Mammary epithelial cell (primary cell): Measurements from ENCODE around the gene THADA.

Experiments used
- EZH2 ChIP-seq: IDR thresholded peaks from 2 replicates; pipeline ENCODE4 v1.6.1; 2012; ENCODE audit warnings: low read length, inconsistent platforms, borderline replicate concordance
- TF ChIP-seq, protein P1 (sequence below), 2 donors: IDR thresholded peaks in 1 of 2; conservative IDR thresholded peaks in 1 of 2; 2 replicates each; pipeline ENCODE4 v1.5.1; 2011 to 2012; ENCODE audit warnings: inconsistent platforms in 2 of 2, low read length in 2 of 2, mild to moderate bottlenecking in 2 of 2, control low read depth in 1 of 2, low read depth in 1 of 2; ENCODE audit not compliant: insufficient read depth in 1 of 2; ENCODE audit errors: extremely low read depth in 1 of 2

DNA sequence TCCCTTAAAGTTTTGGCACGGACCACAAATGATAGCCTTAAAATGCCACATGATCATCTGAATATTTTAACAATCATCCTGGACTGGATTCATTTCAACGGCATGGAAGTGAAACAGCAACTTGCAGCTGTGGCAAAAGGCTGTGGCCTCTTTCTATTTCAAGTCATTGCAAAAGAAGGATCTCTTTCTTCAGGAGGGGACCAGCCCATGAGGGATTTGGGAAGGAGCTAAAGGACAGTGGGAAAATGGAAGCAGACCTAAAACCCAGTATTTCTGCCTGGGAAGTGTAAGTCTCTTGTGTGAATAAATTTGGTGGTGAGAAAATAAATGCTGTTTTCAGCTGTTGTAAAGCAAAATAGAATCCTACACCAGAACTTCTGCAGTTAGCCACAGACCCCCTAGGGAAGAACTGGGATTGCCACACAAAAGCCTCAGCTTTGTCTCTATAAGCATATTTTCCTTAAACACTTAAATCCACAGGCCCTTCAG is 262.1 kb downstream of the THADA start:
- TF ChIP-seq, protein P1, sequence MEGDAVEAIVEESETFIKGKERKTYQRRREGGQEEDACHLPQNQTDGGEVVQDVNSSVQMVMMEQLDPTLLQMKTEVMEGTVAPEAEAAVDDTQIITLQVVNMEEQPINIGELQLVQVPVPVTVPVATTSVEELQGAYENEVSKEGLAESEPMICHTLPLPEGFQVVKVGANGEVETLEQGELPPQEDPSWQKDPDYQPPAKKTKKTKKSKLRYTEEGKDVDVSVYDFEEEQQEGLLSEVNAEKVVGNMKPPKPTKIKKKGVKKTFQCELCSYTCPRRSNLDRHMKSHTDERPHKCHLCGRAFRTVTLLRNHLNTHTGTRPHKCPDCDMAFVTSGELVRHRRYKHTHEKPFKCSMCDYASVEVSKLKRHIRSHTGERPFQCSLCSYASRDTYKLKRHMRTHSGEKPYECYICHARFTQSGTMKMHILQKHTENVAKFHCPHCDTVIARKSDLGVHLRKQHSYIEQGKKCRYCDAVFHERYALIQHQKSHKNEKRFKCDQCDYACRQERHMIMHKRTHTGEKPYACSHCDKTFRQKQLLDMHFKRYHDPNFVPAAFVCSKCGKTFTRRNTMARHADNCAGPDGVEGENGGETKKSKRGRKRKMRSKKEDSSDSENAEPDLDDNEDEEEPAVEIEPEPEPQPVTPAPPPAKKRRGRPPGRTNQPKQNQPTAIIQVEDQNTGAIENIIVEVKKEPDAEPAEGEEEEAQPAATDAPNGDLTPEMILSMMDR (conservative IDR thresholded peaks at IDR 0.05 in 1 of 2, IDR thresholded peaks at IDR 0.05 in 1 of 2; ENCODE audit: extremely low read depth in 1 of 2, insufficient read depth in 1 of 2, low read depth in 1 of 2, low read length in 2 of 2): no peak
- TF ChIP-seq EZH2: no peak
